Activated CD4-positive, CD25-positive, alpha-beta regulatory T cell treated with anti-CD3 and anti-CD28 coated beads, Interleukin-2, amount 50 U/mL, for 16 hours (primary cell): ENCODE results near the gene MRPS30.
"Not testable (repeated sequence)": the region's sequence is repeated elsewhere in the genome, so short reads cannot be mapped to it uniquely, and the experiment has no call there.

Experiments
- DNase-seq: peaks from one replicate; pipeline ENCODE4 v3.0.0-alpha.2; 2020; ENCODE audit warnings: low read depth, low spot score

The MRPS30 gene

DNA sequence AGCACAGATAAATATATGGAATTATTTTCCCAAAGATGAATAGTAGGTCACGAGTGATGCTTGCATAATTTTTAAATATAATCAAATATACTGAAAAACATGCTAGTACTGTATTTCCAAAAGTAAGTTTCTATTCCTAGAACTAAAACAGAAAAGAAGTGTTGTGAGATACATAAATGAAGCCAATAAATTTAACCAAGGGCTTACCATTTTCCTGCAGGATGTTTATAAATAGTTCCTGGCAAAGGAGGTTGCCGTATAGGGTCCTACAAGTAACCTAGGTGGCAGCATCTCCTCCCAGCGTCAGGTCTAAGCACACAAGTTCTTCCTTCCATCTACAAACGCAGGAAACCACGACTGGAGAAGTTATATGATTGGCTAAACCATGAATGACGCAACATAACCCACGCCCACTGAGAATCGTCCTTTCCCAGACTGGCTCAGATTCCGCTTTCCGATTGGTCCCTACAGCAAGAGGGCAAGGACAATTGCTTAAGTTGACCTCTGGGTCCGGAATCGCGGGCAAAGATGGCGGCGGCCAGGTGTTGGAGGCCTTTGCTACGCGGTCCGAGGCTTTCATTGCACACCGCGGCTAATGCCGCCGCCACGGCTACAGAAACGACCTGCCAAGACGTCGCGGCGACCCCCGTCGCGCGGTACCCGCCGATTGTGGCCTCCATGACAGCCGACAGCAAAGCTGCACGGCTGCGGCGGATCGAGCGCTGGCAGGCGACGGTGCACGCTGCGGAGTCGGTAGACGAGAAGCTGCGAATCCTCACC lies at the start of gene MRPS30:
TSS of gene MRPS30 (plus strand) at position 513 of the 780 bp plus-strand sequence. CDS start at position 529, 16 bp downstream.
- DNase-seq, result peak; percentile 87

DNA sequence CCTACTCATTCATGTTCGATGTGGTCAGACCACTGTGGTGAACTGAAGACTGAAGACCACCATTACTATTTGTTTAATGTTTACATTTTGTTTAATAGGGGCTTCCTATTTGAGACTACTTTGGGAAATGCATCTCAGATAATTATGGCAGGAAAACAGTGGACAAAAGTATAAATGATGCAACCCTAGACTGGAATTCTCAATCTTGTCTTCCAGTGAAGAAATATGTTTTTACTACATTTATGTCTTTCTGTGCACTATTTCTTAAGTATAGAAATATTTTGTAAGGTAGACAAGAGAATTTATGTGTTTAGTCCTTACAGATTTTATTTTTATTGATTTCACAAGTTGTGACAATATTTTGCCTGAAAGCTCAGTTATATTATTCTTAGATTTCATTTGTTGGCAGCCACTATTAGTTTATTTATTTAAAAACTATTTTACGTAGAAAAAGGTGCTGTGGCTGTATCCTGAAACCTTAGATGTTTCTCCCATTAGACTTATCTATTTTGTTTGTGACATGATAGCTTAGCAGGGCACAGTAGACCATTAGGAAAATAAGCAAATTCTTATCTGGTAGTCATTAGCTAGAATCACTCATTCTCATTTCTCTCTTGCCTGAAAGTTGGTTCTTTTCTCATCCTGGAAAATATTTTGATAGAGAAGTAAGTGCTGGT lies 39.4 kb upstream of the MRPS30 start:
- DNase-seq, result no peak

DNA sequence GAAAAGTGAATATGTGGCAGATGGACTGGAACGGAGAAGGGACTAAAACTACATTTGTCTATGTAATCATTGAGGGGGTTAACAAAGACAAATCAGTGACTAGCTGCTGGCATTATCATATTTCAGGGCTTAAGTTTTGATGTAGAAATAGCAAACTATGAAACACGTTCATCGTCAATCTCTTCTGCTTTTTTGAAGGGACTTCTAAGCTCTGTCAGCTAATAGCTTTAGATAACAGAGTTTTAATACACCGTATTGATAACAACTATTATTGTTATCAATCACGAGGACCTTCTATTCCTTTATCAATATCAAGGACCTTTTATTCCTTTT lies 38.9 kb upstream of the MRPS30 start:
- DNase-seq, result no peak

DNA sequence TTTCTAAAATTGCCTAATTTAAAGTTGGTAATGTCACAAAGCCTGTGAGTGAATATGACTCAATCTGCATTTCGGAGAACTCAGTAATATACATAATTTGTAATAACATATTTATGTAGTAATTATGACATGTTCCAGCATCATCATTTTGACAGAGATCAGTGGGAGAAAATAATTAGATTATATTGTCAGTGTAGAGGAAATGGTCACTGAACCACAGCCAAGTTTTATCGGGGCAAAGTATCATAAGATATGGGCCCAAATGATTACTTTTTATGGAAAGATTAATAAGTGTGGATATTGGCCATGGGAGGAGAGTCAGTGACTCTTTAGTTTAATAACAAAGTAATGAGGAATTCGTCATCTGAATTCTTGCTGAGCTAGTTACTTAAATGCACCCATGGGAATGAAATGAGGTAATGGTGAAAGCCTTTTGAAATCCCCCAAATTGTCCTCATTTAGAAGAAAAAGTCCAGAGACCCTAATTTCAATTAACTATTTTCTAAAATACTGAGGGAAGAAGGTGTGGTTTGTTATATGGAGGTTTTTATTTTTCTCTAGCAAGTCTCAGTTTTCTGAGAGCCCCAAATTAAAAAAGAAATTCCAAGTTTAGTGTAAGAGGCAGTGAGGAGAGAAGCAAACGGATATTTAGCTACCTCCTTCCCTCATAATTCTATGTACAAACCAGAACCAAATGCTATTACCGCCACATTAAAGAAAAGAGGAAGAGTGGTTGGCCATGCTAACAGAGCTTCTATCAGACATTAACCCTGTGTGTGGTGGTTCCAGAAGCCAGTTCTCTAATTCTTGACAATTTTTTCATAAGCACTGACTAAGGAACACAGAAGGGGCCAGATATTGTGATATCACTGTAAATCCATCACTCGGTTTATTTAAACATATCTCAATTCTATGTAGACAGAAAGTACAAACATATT lies 37.7 kb upstream of the MRPS30 start:
- no peak for DNase-seq

DNA sequence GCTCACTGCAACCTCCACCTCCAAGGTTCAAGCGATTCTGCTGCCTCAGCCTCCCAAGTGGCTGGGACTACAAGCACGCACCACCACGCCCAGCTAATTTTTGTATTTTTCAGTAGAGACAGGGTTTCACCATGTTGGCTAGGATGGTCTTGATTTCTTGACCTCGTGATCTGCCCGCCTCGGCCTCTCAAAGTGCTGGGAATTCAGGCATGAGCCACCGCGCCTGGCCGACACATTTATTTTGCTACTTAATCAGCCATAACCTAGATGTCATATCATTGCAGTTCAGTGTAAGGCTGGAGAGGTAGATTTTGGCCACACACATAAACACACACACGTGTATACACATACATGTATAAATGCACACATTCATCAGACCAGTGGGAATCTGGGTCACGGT lies 36.4 kb upstream of the MRPS30 start:
- DNase-seq, result not testable (repeated sequence)

DNA sequence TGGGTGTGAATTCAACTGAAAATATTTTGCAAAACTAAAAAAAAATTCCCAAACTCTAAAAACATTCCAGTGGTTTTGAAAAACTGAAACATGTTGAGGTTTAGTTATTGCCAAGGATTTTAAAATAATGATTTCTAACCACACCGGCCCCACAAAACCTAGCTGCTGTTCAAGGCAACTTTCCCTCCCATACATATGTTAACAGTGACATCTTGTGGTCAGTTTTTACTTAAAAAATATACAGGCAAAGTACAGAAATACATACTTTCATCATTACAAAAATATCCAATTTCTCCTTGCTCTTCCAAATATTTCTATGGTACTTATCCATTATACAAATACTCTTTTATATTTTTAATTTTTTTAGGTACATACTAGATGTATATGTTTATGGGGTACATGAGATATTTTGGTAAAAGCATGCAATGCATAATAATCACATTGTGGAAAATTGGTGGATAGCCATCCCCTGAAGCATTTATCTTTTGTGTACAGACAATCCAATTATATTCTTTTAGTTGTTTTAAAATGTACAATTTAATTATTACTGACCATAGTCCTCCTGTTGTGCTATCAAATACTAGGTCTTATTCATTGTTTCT lies 34.4 kb upstream of the MRPS30 start:
- DNase-seq, result no peak

DNA sequence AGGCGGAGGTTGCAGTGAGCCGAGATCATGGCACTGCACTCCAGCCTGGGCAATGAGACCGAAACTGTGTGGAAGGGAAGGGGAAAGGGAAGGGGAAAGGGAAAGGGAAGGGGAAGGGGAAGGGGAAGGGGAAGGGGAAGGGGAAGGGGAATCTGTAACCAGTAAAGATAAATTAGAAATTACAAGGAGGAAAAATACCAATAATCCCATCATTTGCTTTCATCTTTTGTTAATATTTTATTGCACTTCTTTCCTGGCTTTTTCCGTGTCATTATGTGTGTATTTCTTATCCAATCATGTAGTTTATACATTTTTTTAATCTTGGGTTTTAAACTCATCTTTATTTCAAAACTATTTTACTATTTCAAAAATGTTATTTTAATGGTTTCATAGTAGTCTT lies 29.6 kb upstream of the MRPS30 start:
- DNase-seq, result no peak

DNA sequence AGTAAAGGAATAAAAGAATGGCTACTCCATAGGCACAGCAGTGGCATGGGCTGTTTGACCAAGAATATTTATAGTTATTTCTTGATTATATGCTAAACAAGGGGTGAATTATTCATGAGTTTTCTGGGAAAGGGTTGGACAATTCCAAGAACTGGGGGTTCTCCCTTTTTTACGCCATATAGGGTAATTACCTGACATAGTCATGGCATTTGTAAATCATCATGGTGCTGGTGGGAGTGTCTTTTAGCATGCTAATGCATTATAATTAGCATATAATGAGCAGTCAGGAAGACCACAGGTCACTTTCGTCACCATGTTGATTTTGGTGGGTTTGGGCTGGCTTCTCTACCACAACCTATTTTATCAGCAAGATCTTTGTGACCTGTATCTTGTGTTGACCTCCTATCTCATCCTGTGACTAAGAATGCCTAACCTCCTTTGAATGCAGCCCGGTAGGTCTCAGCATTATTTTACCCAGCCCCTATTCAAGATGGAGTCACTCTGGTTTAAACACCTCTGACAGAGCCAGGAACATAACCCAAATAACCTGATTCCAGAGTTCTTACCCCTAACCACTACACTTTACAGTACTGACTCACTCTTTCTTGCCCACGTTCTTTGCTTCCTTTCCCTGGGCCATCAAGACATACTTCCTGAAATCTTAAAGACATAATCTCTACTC lies 25.0 kb upstream of the MRPS30 start:
- DNase-seq, result no peak

DNA sequence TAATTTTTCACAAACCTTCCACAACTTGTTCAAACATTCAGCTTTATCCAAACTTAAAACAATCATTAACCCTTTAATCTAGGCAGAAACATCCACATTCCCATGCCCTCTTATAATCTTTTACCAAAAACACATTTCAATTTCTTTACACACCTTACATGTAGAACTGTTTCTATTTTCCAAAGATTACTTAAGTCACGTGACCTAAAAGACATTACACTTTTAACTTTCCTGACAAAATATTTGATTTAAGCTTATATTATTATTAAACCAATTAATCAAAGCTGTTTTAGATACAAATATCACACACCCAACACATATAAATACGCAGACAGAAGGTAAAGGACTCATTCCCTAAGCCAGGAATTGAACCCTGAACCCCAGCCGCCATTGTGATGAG lies 21.0 kb upstream of the MRPS30 start:
- DNase-seq, result no peak

DNA sequence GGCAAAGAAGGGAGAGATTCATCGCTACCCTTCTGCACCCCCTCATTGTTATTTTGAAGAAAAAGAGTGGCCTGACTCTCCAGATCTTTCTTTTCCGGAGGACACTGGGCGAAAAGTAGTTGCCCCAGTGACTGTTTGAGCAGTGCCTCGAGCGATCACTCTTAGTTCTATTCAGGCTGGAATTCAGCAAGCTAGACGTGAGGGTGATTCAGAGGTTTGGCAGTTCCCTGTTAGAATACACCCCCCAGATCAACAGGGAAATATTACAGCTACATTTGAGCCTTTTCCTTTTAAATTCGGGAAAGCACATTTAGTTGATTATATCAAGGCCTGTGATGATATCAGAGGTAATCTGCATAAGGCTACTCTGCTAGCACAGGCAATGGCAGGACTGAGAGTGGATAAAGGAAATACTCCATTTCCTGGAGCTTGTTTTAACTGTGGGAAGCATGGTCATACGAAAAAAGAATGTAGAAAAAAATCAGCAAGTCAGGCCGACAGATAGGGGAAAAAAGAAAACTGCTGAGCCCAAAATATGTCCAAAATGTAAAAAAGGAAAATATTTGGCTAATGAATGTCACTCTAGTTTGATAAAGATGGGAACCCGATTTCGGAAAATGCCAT lies 19.3 kb upstream of the MRPS30 start:
- not testable (repeated sequence) for DNase-seq

DNA sequence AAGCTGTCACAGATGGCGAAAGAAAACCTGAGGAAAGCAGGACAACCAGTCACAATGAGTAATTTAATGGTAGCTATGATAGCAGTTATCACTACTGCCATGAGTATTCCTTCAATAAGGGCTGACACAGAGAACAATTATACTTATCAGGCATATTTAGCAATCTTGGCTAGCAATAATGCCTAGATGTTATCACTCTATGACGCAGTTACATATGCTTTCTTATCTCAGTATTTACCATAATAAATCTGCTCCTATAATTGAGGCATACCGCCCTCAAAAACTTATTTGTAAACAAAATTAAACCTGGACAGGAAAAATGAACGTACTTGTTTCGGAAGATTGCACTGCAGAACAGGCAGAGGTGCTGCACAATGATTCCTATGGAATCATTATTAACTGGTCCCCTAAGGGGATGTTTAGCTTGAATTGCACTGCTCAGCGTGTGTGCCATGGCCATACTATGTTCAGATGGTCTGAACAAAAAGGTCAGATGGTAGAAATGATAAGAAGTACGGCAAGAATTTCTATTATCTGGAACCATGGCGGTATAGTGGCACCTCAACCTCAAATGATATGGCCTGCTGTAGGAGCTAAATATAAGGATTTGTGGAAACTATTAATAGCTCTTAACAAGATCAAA lies 16.6 kb upstream of the MRPS30 start:
- DNase-seq, result not testable (repeated sequence)

DNA sequence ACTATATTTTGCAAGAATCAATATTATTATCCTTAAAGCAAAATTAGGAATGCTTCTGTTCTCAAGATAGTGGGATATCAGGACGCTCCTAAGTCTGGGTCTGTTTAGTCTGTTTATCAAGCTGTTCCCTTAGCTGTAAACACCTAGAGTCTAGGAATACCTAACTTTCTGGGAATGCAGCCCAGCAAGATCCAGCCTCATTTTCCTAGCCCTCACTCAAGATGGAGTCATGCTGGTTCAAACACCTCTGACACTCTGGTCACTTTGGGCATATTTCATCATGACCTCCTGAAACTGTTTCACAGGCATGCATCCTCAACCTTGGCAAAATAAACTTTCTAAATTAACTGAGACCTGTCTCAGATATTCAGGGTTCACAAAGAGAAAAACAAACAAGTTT lies 14.4 kb upstream of the MRPS30 start:
- no peak for DNase-seq

DNA sequence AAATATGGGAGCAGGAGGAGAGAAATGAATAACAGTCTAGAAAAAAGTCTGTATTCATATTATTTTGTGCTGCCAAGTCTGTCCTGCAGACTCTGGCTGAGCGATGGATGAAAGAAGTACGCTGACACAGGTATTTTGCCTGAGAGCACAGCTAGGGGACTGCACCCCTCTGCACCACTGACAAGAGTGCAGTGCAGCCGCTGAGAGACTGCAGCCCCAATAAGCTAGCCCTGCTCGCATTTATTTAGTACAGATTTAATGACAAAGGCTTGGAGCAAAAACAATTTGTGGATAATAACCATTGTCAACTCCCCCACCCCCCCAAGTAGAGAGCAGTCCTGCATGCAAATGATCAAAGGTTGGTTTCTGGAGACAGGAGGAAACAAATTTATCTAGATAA lies 13.3 kb upstream of the MRPS30 start:
- DNase-seq, result no peak

DNA sequence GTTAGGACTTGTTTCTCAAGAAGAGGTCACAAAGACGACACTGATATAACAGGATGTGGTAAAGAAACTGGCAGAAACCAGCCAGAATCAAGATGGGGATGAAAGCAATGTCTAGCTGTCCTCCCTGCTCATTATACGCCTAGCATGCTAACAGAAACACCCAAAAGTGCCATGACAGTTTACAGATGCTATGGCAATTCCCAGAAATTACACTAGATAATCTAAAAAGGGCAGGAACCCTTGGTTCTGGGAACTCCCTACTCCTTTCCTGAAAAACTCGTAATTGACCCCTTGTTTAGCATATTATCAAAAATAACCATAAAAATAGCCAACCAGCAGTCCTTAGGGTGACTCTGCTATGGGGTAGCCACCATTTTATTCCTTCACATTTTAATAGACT lies 10.9 kb upstream of the MRPS30 start:
- no peak for DNase-seq

DNA sequence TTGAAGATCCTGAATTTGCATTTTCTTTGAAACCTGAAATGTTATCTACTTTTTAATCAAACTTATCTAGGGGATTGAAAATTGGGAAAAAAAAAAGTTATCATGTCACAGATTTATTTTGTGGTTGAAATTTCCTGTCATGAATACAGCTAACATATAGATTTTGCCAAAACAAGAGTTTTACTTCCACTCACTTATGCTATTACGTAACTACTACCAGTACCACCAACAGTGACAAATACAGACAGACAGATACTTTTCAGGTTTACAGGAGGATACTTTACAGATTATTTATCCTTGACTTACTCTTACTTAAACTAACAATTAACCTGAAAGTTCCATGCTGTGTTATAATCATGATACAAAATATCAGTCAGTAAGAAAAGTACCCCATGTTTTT lies 6.8 kb upstream of the MRPS30 start:
- DNase-seq, result no peak

DNA sequence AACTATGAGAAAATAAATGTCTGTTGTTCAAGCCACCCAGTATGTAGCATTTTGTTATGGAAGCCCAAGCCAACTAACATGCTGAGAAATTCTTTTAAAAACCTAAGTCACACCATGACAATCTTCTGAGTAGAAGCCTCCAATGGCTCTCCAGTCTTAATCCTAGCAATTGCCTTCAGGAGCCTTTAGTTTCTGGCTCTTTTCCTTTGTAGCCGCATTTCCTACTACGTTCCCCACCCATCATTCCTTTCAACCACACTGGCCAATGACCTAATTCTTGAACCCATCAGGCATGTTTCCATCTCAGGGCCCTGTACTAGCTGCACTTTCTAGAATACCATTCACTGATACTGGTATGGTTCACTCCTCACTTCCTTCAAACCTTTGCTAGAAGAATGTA lies 2.1 kb upstream of the MRPS30 start:
- DNase-seq, result no peak

DNA sequence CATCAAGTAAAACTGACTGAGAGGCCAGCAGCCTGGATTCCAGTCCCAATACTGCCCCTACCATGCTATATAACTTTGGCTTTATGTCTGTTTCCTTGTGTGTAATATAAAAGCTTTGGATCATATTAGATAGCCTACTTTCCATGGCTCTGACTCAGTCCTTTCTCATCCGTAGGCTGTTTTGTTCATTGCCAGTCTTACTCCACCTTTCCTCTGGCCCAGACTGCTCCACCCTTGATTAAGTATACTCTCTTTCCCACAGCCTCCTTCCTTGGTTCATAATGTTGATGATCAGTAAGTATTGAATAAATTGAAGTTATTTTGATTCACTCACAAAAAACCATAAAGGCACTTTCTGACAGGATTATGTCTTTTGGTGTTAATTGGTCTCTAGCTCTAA lies 1.5 kb upstream of the MRPS30 start:
- DNase-seq, result no peak

DNA sequence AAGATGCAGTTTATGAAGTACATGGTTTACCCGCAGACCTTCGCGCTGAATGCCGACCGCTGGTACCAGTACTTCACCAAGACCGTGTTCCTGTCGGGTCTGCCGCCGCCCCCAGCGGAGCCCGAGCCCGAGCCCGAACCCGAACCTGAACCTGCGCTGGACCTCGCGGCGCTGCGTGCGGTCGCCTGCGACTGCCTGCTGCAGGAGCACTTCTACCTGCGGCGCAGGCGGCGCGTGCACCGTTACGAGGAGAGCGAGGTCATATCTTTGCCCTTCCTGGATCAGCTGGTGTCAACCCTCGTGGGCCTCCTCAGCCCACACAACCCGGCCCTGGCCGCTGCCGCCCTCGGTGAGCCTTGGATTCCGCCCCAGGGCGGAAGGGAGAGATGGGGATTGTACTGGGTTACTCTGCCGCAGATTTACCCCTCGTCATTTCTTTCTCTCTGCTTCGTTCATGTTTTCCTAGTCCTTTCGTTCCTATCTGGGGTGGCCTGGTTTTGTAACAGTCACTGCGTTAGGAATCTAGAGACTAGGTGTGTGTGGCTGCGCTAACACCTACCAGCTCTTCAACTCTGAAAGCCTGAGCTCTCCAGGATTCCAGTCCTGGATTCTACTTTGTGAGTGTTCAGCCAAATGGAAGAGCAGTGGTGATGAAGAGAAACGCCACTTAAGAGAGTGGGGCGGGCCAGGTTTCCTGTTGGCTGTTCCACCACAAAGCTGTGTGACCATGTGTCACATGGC lies 638 bp downstream of the MRPS30 start:
- DNase-seq, result peak; percentile 13

DNA sequence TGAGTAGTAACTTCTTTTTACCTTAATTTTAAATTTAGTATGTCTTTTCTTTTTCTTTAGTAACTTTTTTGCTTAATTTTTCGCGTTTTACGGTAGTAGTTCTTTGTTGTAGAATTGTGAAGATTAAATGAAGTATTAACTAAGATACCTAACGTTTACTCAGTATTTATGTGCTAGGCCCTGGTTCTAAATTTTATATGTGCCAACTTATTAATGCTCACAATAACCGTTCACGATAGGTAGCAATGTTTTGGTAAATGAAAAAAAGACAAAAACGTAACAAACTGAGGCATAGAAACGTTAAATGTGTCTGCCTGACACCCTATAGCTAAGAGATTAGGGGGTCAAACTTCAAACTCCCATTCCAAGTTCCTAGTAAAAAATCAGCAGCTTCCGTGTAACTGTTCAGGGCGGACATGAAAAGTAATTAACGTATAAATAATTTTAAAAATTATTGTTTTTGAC lies 1.2 kb downstream of the MRPS30 start:
- no peak for DNase-seq

DNA sequence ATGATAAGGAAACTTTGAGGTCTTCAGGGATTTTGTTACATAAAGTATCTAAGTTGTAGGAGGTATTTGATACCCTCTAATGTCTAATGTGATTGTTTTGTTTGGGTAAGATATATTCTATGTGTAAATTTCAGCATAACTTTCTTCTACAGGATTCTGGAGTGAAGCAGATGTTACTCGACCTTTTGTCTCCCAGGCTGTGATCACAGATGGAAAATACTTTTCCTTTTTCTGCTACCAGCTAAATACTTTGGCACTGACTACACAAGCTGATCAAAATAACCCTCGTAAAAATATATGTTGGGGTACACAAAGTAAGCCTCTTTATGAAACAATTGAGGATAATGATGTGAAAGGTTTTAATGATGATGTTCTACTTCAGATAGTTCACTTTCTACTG lies 6.0 kb downstream of the MRPS30 start:
- DNase-seq, result no peak
